CD4-positive, alpha-beta T cell treated with Interleukin-17A for 1 hour (primary cell): Measurements from ENCODE around the gene IQGAP2.
"Not testable (repeated sequence)": the region's sequence is repeated elsewhere in the genome, so short reads cannot be mapped to it uniquely, and the experiment has no call there.

ENCODE experiments used
- DNase-seq: peaks from one replicate; pipeline ENCODE4 v3.0.0-alpha.2; 2020

The IQGAP2 gene

DNA sequence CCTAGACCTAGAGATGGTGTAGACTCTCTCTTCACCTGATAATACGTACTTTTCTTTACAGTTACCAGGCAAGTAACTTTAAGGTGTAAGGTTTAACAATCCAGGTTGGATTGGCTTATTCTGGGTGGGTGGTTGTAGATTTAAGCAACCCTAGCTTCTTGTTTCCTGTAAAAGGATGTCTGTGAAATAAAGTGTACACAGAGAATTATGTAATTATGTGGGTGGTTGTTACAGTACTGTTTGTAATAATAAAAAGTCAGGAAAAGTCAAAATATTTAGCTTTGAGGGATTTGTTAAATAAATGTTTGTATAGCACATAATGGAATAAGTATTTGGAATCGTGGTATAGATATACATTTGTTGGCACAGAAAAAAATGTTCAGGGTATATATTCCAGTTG lies 269.2 kb downstream of the IQGAP2 start:
- no peak for DNase-seq

DNA sequence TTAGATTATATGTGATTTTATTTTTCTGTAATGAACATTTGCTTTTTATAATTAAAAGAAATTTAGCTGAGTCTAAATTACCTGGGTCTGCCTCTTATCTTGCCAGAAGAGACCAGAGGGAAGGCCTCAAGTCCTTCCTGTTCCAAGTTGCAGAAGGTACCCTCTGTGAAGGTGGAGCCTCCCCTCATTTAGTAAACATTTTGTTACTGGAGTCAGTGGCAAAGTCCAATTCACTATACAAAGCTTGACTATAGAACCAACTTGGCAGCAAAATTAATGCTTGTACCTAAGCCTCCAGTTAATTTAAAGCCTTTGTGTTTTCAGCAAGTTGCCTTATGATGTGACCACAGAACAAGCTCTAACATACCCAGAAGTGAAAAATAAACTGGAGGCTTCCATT lies 270.0 kb downstream of the IQGAP2 start:
- DNase-seq: no peak

- no peak for DNase-seq
Observed at GRCh38 chr5:76674330-76675066, 271.4 kb downstream of the IQGAP2 start.

- no peak for DNase-seq
Observed at GRCh38 chr5:76675364-76675763, 272.3 kb downstream of the IQGAP2 start.

DNA sequence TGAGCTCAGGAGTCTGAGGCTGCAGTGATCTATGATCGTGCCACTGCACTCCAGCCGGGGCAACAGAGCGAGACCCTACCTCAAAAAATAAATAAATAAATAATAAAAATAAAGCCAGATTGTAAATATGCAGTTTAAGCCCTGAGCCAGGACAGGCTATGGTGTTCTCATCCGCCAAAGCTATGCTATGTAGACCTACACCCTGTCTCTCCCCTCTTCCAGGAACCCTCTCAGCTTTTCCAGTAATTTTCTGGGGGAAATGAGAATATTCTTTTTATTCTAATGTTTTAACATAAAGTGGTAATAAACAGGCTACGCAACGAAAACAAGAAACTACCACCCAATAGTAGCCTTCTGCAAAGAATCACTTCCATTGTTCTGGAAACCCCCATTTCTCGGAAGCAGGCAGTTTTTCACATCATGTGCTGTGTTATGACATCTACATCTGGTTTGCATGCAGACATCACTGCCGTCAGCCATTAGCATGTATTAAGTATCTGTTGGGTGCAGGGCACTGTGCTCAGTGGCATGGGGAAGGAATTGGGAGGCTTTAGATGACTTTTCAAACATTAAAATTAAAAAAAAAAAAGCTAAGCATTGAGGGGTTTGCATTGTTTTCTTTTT lies 274.9 kb downstream of the IQGAP2 start:
- no peak for DNase-seq

DNA sequence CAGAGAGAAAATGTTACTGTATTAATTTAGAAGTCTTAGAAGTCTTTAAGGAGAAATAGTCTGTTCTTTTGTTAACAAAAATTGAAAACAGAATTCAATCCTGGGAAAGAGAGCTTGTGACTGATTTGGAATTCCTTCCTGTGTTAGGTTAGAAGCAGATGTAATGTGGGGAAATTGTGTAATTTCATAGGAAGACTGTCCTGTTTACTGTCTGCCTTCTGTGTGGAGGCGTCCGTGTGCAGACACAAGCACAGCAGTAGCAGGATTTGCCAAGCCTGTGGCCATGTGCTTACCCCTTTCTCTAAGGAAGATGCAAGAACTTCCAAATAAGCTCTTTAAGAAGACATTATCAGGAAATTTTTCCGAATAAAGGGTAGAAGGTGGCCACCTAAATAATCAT lies 276.1 kb downstream of the IQGAP2 start:
- no peak for DNase-seq

DNA sequence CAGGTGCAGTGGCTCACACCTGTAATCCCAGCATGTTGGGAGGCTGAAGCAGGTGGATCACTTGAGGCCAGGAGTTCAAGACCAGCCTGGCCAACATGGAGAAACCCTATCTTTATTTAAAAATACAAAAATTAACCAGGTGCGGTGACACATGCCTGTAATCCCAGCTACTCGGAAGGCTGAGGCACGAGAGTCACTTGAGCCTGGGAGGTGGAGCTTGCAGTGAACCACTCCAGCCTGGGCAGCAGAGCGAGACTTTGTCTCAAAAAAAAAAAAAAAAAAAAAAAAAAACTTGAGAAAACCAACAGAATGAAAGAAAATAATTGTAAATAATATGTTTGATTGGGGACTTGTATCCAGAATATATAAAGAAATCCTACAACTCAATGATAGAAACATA lies 277.7 kb downstream of the IQGAP2 start:
- DNase-seq: not testable (repeated sequence)

- no peak for DNase-seq
Observed at GRCh38 chr5:76681287-76681686, 278.2 kb downstream of the IQGAP2 start.

GRCh38 chr5:76682387-76682786 lies 279.3 kb downstream of the IQGAP2 start:
- DNase-seq: no peak

- no peak for DNase-seq
Observed at GRCh38 chr5:76683816-76684731, 281.0 kb downstream of the IQGAP2 start.

- no peak for DNase-seq
Observed at GRCh38 chr5:76684756-76685519, 281.9 kb downstream of the IQGAP2 start.

- DNase-seq: no peak
Observed at GRCh38 chr5:76685704-76686103, 282.6 kb downstream of the IQGAP2 start.

DNA sequence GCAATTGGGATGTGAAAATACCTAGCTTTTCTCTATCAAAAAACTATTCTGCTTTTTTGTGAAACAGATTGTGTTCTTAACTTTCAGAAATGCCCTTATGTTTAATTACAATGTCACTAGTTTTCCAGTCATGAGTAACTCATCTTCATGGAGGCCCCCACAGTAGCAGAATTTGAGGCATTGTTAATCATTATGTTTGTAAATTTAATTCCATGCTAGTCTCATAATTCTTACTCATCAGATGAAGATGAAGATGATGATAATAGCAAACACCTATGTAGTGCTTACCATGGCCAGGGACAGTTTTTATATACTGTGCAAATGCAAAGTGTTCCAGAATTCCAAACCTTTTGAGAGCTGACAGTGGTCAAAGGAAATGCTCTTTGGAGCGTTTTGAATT lies 285.1 kb downstream of the IQGAP2 start:
- no peak for DNase-seq

GRCh38 chr5:76688836-76689235 lies 285.8 kb downstream of the IQGAP2 start:
- DNase-seq: no peak

GRCh38 chr5:76689321-76690036 lies 286.4 kb downstream of the IQGAP2 start:
- no peak for DNase-seq

- no peak for DNase-seq
Observed at GRCh38 chr5:76690037-76690679, 287.1 kb downstream of the IQGAP2 start.

DNA sequence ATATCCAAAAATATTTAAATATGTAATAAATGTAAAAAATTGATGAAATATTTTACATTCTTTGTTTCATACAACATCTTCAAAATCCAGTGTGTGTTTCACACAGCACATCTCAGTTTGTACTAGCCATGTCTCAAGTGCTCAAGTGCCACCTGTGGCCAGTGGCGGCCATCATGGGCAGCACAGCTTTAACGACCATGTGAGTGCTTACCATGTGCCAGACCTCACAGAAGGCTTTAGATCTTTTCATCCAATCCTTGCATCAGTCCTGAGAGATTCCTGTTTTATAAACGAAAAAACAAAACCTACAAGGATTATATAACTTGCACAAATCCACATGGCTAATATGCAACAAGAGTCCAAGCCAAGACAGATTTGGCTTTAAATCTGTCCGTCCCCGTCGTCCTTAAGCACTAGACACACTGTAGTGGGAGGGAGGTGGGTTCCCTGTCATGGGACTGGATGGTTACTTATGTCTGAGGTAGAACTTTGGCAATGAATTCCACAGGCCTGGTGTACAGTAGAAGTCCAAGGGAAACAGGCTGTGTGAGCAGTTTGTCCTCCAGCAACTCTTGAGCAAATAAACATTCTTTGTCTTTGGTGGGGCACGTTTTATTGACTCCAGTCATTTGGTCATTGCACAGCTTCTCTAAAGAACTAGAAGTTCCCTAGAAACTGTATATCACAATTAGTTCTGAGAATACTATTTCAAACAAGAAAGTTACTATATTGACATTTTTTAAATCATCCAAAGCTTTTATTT lies 287.8 kb downstream of the IQGAP2 start:
- DNase-seq: no peak

GRCh38 chr5:76691467-76692273 lies 288.6 kb downstream of the IQGAP2 start:
- no peak for DNase-seq

DNA sequence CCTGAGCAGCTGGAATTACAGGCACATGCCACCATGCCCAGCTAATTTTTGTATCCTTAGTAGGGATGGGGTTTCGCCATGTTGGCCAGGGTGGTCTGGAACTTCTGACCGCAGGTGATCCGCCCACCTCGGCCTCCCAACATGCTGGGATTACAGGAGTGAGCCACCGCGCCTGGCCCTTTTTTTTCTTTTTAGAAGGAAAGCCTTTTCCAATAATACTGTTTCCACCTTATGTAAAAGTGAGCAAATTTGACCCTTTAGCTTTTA lies 289.1 kb downstream of the IQGAP2 start:
- DNase-seq: no peak

DNA sequence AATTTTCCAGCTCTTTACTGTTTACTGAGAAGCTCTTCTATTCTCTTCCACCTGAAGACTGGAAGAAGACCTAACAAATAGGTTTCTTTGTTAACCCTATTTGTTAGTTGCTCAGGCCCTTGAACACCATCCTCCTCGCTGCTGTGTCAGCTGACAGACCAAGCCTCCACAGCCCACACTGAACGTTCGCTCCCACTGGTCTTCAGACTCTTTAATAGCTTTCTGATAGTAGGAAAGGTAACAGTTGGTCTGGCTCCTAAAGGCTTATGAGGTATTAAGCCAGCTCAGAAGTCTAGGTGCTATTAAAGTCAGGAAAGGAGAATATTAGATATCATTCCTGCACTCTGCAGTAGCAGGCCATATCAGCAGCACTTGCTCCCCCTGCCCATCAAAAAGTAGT lies 289.6 kb downstream of the IQGAP2 start:
- DNase-seq: no peak
